Type B pancreatic cell (in vitro differentiated cells): Measurements from ENCODE around the gene CLN5. TPM values are rescaled to one million over a fixed set of nuclear protein-coding genes. Genes with fewer than 3 reads are reported as not detected.
A peak's percentile ranks its signal among the peaks of the same experiment; 100 is the strongest.

Source experiments
- DNase-seq: peaks from one replicate; pipeline ENCODE4 v3.0.0; 2021; ENCODE audit warnings: mixed read lengths; ENCODE audit not compliant: unreplicated experiment; ENCODE audit errors: extremely low spot score
- H3K27ac Mint-ChIP-seq: 2 replicates; pipeline ENCODE4 v1.8.0; 2021; ENCODE audit warnings: mild to moderate bottlenecking, mixed read lengths
- H3K27me3 Mint-ChIP-seq: 2 replicates; pipeline ENCODE4 v1.8.0; 2021; ENCODE audit warnings: mixed read lengths
- H3K36me3 Mint-ChIP-seq: 2 replicates; pipeline ENCODE4 v1.8.0; 2021; ENCODE audit warnings: mixed read lengths
- H3K4me1 Mint-ChIP-seq: one replicate; pipeline ENCODE4 v1.8.0; 2021; ENCODE audit warnings: mixed read lengths; ENCODE audit not compliant: unreplicated experiment
- H3K4me3 Mint-ChIP-seq: 2 replicates; pipeline ENCODE4 v1.8.0; 2021; ENCODE audit warnings: mild to moderate bottlenecking, mixed read lengths
- H3K9me3 Mint-ChIP-seq: 2 replicates; pipeline ENCODE4 v1.8.0; 2021; ENCODE audit warnings: mixed read lengths
- total RNA-seq: library from RNA; stranded (reverse); gene quantifications from 2 replicates; pipeline ENCODE4 v1.2.1, GENCODE V29; 2021; ENCODE audit warnings: low replicate concordance
- TF ChIP-seq, protein P1 (sequence below): fragments of 200-600 bp; sonication (generic); conservative IDR thresholded peaks from 2 replicates; pipeline ENCODE4 v1.5.0; 2021; ENCODE audit warnings: antibody characterized with exemption, mild to moderate bottlenecking

CLN5 gene
- total RNA-seq, 1 donor from 2014 or later, result 25.6 TPM

GRCh38 chr13:77040835-77041234 lies 49.0 kb downstream of the CLN5 start:
- Mint-ChIP-seq H3K4me3 (no peak overlapping the region), H3K9me3 (no peaks in the 10 kb centered on the region)

GRCh38 chr13:77042566-77043177 lies 50.8 kb downstream of the CLN5 start:
- Mint-ChIP-seq H3K36me3 (peaks cover 15% of the 10 kb centered on the region), H3K4me1 (peaks cover 14% of the 10 kb centered on the region), H3K27me3 (no peaks in the 10 kb centered on the region), H3K9me3 (no peaks in the 10 kb centered on the region), H3K4me3 (no peak overlapping the region), H3K27ac (peak overlapping the region; percentile 81)
- TF ChIP-seq, protein P1, sequence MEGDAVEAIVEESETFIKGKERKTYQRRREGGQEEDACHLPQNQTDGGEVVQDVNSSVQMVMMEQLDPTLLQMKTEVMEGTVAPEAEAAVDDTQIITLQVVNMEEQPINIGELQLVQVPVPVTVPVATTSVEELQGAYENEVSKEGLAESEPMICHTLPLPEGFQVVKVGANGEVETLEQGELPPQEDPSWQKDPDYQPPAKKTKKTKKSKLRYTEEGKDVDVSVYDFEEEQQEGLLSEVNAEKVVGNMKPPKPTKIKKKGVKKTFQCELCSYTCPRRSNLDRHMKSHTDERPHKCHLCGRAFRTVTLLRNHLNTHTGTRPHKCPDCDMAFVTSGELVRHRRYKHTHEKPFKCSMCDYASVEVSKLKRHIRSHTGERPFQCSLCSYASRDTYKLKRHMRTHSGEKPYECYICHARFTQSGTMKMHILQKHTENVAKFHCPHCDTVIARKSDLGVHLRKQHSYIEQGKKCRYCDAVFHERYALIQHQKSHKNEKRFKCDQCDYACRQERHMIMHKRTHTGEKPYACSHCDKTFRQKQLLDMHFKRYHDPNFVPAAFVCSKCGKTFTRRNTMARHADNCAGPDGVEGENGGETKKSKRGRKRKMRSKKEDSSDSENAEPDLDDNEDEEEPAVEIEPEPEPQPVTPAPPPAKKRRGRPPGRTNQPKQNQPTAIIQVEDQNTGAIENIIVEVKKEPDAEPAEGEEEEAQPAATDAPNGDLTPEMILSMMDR, result no peak
- DNase-seq, result no peak

More at GRCh38 chr13:77040835-77041234, 49.0 kb downstream of the CLN5 start:
- peaks cover 9% of the 10 kb centered on the region for H3K36me3 Mint-ChIP-seq
- peaks cover 14% of the 10 kb centered on the region for H3K4me1 Mint-ChIP-seq
- H3K27ac Mint-ChIP-seq, result no peak overlapping the region
- TF ChIP-seq, protein P1, result no peak
- H3K27me3 Mint-ChIP-seq, result no peaks in the 10 kb centered on the region
- no peak for DNase-seq

GRCh38 chr13:77047649-77048343 lies 55.9 kb downstream of the CLN5 start:
- H3K27me3 Mint-ChIP-seq, result no peaks in the 10 kb centered on the region
- H3K9me3 Mint-ChIP-seq, result no peaks in the 10 kb centered on the region
- TF ChIP-seq, protein P1, result no peak
- peaks cover 49% of the 10 kb centered on the region for H3K36me3 Mint-ChIP-seq
- no peak for DNase-seq
- H3K4me3 Mint-ChIP-seq, result no peak overlapping the region
- no peak overlapping the region for H3K27ac Mint-ChIP-seq
- H3K4me1 Mint-ChIP-seq, result peaks cover 14% of the 10 kb centered on the region

DNA sequence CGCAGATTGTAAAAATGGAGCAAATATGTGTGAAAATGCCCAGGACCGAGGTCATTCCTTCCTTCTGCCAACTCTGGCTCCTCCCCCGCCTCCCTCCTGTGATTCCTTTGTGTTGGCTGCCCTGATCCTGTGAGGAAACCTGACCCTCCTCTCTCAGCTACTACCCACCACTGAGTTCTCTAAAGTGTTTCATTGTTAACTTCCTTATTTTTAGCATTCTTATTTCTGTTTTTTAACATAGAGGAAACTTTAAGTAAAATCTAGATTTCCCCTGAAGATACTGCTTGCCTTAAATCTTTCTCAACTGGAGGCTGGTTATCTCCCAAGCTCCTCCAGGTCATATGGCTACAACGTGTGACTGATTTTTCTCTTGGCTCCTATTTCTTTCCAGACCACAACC lies 56.8 kb downstream of the CLN5 start:
- TF ChIP-seq, protein P1, result no peak
- Mint-ChIP-seq H3K9me3 (no peaks in the 10 kb centered on the region), H3K27ac (no peak overlapping the region), H3K4me1 (peaks cover 9% of the 10 kb centered on the region), H3K36me3 (peaks cover 46% of the 10 kb centered on the region), H3K27me3 (no peaks in the 10 kb centered on the region), H3K4me3 (no peak overlapping the region)
- no peak for DNase-seq

DNA sequence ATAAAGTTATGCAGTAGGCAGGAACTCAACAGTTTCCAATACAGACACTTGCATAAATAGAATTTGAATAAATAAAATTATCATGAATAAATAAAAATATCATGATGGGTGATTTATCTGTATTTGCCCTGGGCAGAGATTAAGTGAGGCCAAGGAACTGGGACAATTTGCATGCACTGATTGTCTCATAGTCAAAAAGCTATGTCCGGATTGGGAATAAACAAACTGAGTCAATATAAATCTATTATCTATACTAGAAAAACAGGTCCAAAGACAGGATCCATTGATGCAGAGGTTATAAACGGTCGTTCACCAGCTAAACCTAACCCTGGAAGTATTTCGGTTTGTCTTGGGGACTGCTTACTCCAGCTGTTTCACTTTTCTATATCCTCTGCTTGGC lies 61.3 kb downstream of the CLN5 start:
- H3K36me3 Mint-ChIP-seq, result peaks cover 54% of the 10 kb centered on the region
- peaks cover 9% of the 10 kb centered on the region for H3K4me1 Mint-ChIP-seq
- H3K27ac Mint-ChIP-seq, result no peak overlapping the region
- TF ChIP-seq, protein P1, result no peak
- no peak overlapping the region for H3K4me3 Mint-ChIP-seq
- no peaks in the 10 kb centered on the region for H3K27me3 Mint-ChIP-seq
- H3K9me3 Mint-ChIP-seq, result no peaks in the 10 kb centered on the region
- no peak for DNase-seq

Other genes starting within 250 kb of the CLN5 start
- gene KCTD12, start 105.7 kb upstream of the CLN5 start, total RNA-seq, result 59.3 and 154 TPM in 2 replicates
- gene ACOD1, start 43.6 kb upstream of the CLN5 start, total RNA-seq, result not detected in 2 replicates
- 28.7 and 36.6 TPM in 2 replicates for gene FBXL3, start 35.1 kb downstream of the CLN5 start, total RNA-seq